ENCODE results near the gene GALNT10. TPM values are rescaled to one million over a fixed set of nuclear protein-coding genes. Genes with fewer than 3 reads are reported as not detected.
A peak's percentile ranks its signal among the peaks of the same experiment; 100 is the strongest.

The GALNT10 gene
- polyA plus RNA-seq, 4 donors: 27.6 to 30.1 (median 28.5) TPM

DNA sequence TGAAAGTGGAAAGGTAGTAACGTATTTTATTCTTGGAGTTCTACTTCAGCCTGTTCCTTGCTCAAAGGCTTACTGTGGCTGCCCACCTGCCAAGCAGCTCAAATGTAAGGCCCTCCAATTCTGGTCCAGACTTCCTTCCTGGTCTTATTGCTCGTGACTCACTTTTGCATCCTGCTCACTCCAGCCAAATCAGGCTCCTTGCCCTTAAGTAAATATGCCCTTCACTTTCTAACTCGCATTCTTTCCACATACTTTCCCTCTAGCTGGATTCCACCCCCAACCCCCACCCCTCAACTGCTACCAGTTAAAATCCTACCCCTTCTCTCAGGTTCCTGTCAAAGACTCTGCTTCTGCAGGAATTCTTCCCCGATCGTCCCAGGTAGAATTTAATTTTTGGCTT, 96.6 kb downstream of the GALNT10 start:
- no peak for DNase-seq (ENCODE audit: low read depth in 4 of 4, low spot score in 3 of 4)

GRCh38 chr5:154288145-154288544, 97.6 kb downstream of the GALNT10 start:
- no peak for DNase-seq (ENCODE audit: low read depth in 4 of 4, low spot score in 3 of 4)

DNA sequence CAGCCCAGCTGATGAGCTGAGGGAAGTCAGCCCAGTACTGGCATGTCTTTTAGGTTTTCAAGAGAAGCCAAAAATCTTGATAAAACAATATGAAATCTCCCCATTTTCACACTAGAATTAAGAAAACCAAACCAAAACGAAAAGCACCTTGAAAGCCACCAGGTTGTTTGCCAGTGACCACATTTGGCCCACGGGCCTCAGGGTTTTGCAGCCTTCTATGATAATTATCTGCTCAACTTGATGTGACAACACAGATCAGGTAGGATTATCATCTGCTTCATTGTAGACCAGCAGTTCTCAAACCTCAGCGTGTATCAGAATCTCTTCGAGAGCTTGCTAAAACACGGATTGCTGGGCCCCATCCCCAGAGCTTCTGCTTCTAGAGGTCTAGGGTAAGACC, 101.4 kb downstream of the GALNT10 start:
- DNase-seq (ENCODE audit: low read depth in 4 of 4, low spot score in 3 of 4): no peak

- DNase-seq (ENCODE audit: low read depth in 4 of 4, low spot score in 3 of 4): no peak
These were observed 102.7 kb downstream of the GALNT10 start for GRCh38 chr5:154293219-154293618.

GRCh38 chr5:154295551-154295950, 105.0 kb downstream of the GALNT10 start:
- no peak for DNase-seq (ENCODE audit: low read depth in 4 of 4, low spot score in 3 of 4)

- no peak for DNase-seq (ENCODE audit: low read depth in 4 of 4, low spot score in 3 of 4)
These were observed 106.1 kb downstream of the GALNT10 start for GRCh38 chr5:154296525-154297159.

- no peak for DNase-seq (ENCODE audit: low read depth in 4 of 4, low spot score in 3 of 4)
These were observed 107.5 kb downstream of the GALNT10 start for GRCh38 chr5:154298065-154298464.

DNA sequence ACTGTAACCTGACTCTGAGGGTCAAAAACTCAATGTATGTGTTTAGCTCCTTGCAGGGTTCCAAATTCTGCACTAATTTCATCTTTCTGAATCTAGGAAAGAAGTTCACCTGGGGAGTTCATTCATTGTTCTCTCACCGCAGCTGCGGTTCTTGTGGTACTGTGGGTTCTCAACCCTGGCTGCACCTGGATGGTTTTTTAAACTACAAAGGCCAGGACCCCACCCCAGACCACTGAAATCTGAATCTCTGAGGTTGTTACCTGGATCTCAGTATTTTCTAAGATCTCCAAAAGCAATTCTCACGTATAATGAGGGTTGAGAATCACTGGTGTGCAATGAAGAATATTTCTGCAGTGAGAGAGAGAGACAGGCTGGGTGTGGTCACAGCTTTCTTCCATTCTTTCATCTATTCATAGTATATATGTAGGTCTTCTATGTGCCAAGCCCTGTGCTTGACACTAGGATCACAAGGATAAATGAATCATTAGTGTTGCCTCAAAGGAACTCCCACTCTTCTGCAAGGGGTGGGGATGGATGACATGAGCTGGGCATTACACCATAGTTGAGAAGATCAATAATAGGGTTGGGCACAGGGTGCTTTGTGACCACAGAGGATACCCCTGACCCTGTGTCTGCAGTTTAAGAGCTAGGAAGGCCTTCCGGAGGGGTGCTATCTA, 109.8 kb downstream of the GALNT10 start:
- DNase-seq (ENCODE audit: low read depth in 4 of 4, low spot score in 3 of 4): no peak

GRCh38 chr5:154301726-154302125, 111.2 kb downstream of the GALNT10 start:
- no peak for DNase-seq (ENCODE audit: low read depth in 4 of 4, low spot score in 3 of 4)

DNA sequence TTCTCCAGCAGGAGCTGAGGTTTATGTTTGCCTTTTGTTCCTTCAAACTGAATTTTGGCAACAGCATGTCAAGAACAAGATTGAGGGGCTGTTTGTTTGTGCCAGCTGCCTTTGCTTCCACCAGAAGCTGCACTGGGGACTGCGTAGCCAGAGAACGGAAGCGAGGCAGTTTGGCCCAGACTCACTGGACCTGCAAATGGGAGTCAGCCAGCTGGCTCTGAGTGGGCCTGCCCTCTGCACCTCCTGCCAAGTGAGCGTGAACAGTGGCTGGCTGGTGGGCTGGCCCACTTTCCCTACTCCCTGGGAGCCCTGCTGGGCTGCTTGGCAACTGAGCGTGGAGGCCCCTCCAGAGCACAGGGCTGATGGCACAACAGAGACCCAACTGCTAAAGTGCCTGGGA, 111.6 kb downstream of the GALNT10 start:
- DNase-seq (ENCODE audit: low read depth in 4 of 4, low spot score in 3 of 4): peak in 1 of 4 donors; percentile 22

GRCh38 chr5:154303133-154303532, 112.6 kb downstream of the GALNT10 start:
- no peak for DNase-seq (ENCODE audit: low read depth in 4 of 4, low spot score in 3 of 4)

DNA sequence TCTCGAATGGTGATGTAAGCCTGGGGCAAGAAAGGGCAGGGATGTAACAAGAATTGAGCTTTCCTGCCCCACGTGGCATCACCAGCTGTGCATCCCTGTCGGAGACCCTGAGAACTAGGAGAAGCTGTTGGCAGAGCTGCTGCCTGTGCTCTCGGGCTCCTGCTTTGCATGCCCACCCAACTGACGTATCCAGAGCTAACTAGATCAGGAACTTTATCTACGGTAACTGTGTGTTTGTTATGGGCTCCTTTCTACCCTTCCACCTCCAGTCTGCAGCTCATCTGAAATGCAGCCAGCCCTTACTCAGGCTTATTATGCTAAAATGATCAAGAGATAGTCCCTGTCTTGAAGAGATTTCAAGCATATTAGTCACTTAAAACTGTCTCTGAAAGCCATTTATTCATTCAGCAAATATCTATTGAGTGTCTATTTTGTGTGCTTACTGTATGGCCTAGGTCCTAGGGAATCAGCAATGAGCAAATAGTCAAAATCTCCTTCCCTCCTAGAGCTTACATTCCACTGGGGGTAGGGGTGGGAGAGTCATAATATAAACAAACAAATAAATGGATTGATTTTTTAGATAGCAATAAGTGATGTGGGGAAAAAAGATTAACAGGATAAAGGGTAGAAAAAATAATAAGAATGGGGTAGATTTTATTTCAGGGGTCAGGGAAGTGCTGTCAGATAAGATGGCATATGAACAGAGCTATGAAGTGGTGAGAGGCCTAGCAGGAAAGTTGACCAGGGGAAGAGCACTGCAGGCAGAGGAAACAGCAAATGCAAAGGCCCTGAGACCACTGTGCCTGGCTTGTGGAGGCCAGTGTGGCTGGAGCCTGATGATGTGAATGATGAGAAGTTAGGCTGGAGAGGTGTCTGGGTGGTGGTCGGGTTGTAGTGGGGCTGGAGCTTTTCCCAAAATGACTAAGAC, 118.2 kb downstream of the GALNT10 start:
- DNase-seq (ENCODE audit: low read depth in 4 of 4, low spot score in 3 of 4): no peak

- no peak for DNase-seq (ENCODE audit: low read depth in 4 of 4, low spot score in 3 of 4)
These were observed 118.8 kb downstream of the GALNT10 start for GRCh38 chr5:154309371-154309745.

- DNase-seq (ENCODE audit: low read depth in 4 of 4, low spot score in 3 of 4): no peak
These were observed 119.3 kb downstream of the GALNT10 start for GRCh38 chr5:154309805-154310204.

DNA sequence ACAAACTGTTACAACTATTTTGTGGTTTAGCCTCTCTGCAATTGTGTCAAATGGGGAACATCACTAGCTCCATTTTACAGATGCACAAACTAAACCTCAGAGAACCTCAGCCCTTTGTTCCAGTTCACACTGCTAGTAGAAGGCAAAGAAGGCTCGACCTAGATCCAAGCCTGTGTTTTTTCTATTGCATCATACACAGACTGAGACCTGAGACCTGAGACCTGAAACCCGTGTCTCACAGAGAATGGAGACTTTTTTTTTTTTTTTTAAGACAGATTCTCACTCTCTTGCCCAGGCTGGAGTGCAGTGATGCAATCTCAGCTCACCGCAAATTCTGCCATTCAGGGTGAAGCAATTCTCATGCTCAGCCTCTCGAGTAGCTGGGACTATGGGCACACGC, 120.8 kb downstream of the GALNT10 start:
- no peak for DNase-seq (ENCODE audit: low read depth in 4 of 4, low spot score in 3 of 4)

GRCh38 chr5:154312000-154312399, 121.5 kb downstream of the GALNT10 start:
- no peak for DNase-seq (ENCODE audit: low read depth in 4 of 4, low spot score in 3 of 4)

- no peak for DNase-seq (ENCODE audit: low read depth in 4 of 4, low spot score in 3 of 4)
These were observed 122.0 kb downstream of the GALNT10 start for GRCh38 chr5:154312576-154312975.

DNA sequence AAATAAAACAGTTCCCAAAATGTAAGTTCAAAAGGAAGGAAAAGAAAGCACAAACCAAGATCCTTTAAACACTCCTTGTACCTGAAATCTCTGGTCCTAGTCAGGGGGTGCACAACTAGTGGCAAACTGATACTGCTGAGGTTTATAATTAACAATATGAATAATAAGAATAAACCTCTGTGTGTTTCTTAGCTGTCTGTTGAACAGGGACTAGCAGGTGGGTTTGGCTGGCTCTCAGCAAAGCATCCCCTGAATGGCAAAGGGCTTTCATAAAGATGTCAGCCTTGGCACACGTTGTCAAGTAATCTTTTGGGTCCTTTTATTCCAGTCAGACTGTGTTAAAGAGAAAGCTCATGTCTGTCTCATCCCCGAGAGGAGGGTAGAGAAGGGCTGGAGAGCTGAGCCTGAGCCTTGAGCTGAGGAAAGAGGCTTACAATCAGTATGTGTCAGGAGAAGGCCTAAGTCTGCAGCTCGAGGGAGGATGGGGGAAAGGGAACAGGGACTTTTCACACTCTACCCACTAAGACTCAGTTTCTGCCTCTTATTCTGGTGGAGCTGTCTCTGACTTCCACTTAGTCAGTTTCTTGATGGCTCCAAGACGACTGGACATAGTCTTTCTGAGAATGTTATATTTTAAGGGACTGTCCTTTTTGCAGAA, 123.0 kb downstream of the GALNT10 start:
- DNase-seq (ENCODE audit: low read depth in 4 of 4, low spot score in 3 of 4): no peak

- DNase-seq (ENCODE audit: low read depth in 4 of 4, low spot score in 3 of 4): no peak
These were observed 124.7 kb downstream of the GALNT10 start for GRCh38 chr5:154315196-154315595.

DNA sequence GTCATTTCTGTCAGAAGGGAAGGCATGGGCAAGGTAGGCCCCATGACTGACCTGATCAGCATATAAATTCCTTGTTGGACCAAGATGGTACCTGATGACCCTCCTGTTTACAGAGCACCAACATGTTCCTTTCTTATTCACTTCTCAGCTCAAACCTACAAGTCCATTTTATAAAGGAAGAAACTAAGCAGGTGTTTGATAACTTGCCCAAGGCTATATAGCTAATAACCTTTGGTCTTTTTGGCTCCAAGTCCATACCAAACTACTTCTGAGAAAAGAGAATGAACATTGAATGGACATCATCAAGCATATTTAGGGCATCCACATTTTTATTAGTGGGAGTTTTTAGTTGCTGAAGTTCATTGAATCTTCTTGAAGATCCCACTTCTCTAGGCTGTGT, 125.2 kb downstream of the GALNT10 start:
- DNase-seq (ENCODE audit: low read depth in 4 of 4, low spot score in 3 of 4): no peak
